ENCODE measurements around the gene SPRING1.

DNA sequence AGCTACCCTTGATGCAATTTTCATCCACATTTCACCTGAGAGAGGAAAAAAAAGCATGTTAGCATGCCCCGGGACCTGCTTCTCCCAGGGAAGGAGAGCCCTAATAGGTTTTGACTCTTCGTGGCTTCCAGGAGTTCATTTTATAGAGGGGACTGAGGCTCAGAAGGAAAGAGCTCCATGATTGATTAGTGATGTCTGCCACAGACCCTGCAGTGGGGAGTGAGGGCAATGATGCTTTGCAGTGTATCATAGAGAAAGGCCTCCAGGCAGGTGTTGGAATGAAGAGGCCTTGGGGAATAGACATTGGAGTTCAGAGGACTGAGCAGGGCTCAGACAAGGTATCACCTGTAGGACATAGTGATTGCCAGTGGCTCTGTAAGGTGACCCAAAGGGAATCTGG is 41.7 kb upstream of the SPRING1 start:
- TF ChIP-seq, protein P1, sequence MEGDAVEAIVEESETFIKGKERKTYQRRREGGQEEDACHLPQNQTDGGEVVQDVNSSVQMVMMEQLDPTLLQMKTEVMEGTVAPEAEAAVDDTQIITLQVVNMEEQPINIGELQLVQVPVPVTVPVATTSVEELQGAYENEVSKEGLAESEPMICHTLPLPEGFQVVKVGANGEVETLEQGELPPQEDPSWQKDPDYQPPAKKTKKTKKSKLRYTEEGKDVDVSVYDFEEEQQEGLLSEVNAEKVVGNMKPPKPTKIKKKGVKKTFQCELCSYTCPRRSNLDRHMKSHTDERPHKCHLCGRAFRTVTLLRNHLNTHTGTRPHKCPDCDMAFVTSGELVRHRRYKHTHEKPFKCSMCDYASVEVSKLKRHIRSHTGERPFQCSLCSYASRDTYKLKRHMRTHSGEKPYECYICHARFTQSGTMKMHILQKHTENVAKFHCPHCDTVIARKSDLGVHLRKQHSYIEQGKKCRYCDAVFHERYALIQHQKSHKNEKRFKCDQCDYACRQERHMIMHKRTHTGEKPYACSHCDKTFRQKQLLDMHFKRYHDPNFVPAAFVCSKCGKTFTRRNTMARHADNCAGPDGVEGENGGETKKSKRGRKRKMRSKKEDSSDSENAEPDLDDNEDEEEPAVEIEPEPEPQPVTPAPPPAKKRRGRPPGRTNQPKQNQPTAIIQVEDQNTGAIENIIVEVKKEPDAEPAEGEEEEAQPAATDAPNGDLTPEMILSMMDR (IDR thresholded peaks at IDR 0.05; ENCODE audit: insufficient read depth, low read length, poor library complexity, severe bottlenecking) = no peak
- TF ChIP-seq EZH2phosphoT487 (conservative IDR thresholded peaks at IDR 0.05; ENCODE audit: low read length) = no peak
